GM12891 (cell line): ENCODE data around the gene KIFAP3.

Experiments used
- POLR2A ChIP-seq: IDR thresholded peaks from 2 replicates; pipeline ENCODE4 v1.6.1; 2011; ENCODE audit warnings: low read depth, low read length, control low read depth
- POLR2AphosphoS5 ChIP-seq: IDR thresholded peaks from 2 replicates; pipeline ENCODE4 v1.6.1; 2011; ENCODE audit warnings: low read depth, low read length, control low read depth
- SPI1 ChIP-seq: IDR thresholded peaks from 2 replicates; pipeline ENCODE4 v1.6.1; 2011; ENCODE audit warnings: low read depth, low read length, control low read depth
- TAF1 ChIP-seq: IDR thresholded peaks from 2 replicates; pipeline ENCODE4 v1.6.1; 2011; ENCODE audit warnings: low read depth, low read length, control low read depth

DNA sequence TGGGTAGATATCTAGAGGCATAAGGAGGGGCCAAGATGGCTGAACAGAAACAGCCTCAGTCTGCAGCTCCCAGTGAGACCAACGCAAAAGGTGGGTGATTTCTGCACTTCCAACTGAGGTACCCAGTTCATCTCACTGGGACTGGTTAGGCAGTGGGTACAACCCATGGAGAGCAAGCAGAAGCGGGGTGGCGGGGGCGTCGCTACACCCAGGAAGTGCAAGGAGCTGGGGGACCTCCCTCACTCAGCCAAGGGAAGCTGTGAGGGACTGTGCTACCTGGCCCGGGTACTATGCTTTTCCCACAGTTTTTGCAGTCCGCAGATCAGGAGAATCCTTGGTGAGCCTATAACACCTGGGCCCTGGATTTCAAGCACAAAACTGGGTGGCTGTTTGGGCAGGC is 26.0 kb downstream of the KIFAP3 start:
- TF ChIP-seq POLR2AphosphoS5 = no peak
- no peak for TF ChIP-seq POLR2A
- TF ChIP-seq TAF1 = no peak
- no peak for TF ChIP-seq SPI1
